HG03460 (cell line): ENCODE data around the gene SWI5.

Experiments
- ATAC-seq: cut with Tn5 transposase; IDR thresholded peaks from one replicate; pipeline ENCODE4 v1.9.1; 2021; ENCODE audit not compliant: unreplicated experiment

The SWI5 gene

DNA sequence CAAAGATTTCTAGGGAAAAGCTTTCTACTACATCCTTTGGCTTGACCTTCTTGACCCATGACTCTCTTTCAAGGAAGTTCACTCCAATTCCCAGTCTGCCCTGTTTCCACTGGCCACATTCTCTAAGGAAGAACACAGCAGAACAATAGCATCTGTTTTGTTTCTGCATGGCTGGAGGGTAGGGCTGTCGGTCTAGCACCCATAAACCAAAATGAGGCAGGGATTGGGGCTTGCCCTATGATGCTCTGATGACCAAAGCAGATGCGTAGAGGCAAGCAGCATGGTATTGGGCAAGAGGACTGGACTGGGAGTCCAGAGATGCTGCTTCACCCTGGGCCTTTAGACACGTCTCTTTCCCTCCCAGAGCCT is 24.4 kb upstream of the SWI5 start:
- ATAC-seq: no peak

DNA sequence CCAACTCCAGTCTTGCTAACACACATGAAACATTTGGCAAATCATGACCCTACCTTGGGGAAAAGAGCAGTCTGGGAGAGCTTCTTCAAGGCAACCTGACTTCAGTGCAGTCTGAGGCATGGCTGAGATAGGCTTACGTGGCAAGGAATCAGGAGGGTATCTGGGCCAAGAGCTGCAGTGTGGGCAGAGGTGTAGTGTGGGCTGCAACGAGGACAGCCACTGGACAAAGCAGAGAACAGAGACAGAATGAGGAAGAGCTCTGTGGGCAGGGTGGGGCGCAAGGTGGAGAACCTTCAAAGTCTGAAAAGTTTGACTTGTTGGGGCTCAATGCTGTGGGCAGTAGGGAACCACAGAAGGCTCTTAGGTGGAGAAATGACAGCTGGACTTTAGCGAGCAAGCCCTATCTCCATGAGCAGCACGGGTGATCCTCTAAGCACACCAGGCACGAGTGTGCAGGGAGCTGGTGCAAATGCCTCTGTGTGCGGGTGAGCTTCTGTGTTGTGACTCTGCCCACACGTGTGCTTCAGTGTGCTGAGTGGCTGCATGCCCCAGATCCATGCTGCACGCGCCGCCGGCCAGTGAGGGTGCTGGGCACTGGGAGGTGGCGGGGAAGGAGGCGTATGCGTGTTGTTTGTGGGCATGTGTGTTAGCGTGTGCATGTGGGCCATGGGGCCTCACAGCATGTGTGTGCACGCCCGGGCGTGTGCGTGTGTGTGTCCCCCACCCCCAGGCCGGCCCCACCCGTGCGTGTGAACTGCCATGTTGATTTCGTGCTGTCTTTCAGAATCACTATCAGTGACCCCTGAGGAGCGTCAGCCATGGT is 23.5 kb upstream of the SWI5 start:
- ATAC-seq: no peak

DNA sequence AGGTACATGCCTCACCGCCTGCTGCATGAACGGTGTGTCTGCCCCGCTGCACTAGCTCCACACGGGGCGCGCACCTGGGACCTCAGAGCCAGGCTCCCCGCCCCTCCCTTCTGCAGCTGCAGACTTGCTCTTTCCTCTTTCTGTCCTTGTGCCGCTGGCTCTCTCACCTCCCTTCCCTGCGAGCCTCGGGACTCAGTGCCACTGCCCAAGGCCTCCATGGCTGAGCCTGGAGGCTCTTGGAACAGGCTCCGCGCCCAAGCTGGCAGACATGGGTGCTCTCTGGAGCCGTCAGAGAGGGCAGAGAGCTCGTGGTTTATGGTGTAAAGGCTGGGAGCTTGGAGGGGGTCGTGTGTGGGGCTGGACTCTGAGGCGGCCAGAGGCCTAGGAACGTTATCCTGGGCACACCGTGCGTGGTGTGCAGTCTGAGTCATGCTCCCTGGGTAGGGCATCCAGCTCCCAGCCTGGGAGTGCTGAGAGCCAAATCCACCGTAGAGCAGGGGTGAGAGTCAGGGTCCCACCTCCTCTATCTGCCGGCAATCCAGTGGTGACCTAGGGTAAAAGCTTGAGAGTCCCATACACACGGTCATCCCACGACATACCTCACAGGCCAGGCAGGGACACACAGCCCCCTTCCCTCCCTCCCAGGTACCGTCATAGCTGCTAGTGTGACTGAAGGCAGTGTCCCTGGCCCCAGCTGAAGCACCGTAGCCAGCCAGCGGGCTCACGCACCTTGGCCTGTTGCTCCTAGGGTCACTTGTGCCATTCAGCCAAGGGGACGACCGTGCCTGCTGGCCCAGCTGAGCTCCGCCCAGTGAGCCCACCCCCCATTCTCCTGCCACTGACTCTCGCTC is 22.7 kb upstream of the SWI5 start:
- ATAC-seq: no peak

GRCh38 chr9:128253991-128254346 is 22.1 kb upstream of the SWI5 start:
- ATAC-seq: no peak

DNA sequence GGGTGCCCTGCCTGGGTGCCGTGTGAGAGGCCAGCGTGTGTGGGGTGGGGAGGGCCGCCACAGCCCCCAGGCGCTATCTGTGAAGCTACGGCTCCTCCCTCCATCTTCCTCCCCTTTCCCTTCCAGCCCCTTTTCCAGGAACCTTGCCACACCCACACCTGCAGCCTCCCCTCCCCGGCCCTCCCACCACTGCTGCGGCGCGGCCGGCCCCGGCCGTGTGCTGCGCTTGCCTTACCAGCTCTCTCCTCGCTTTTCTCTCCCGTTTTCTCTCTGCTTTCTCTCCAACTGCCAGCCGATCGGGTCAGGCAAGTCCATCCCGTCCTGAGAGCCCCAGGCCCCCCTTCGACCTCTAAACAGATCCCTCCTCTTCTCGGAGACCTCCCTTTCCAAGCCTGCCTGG is 21.7 kb upstream of the SWI5 start:
- ATAC-seq: no peak

- no peak for ATAC-seq
These were observed 21.0 kb upstream of the SWI5 start for GRCh38 chr9:128254855-128255759.

DNA sequence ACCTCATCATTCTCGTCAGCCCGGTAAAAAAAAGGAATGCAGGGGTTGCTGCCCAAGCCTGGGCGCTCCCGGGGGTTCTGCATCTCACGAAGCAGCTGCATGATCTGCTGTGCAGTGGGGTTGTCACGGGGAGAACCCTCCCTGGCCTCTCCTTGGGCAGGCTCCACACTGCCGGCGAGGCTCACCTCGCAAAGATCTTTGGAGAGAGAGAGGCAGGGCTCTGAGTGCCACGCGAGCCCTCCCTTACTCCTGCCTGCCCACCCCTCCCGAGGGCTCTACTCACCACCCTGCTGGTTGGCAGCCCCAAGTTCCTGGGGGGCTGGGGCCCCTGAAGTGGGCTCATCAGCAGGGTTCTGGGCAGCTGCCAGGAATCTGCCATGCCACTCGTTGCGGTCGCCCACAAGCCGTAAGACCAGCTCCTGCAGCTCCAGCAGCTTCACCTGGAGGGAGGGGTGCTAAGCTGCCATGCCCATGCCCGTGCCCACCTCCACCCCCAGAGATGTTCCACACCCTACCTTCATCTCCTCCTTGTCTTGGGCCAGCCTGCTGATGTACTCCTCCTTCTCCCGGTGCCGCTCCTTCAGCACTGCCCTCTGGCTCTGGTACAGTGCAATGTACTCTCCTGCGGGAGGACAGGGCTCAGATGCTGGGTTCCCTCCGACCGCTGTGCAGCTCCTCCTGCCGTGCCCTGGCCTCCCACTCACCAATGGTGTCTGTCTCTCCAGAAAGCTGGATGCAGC is 18.8 kb upstream of the SWI5 start:
- ATAC-seq: no peak

DNA sequence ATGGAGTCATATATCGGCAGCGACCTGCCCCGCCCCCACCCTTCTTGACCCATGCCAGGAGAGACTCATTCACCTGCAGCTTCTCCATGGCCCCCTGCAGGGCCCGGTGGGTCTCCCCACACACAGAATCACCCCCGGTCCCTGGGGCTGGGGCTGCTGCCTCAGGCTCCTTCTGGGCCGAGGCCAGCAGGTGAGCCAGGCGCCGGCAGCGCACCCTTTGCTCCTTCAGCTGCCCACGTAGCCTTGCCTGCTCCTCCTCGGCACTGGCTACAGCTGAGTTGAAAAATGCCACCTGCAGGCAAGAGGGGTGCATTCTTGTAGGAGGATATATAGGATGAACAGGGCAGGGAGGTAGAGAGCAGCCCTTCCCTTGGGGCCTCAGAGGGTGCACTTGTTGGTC is 18.2 kb upstream of the SWI5 start:
- ATAC-seq: no peak

- no peak for ATAC-seq
These were observed 17.8 kb upstream of the SWI5 start for GRCh38 chr9:128258326-128258725.

- ATAC-seq: no peak
These were observed 16.9 kb upstream of the SWI5 start for GRCh38 chr9:128259156-128259555.

- ATAC-seq: no peak
These were observed 15.7 kb upstream of the SWI5 start for GRCh38 chr9:128260340-128260739.

DNA sequence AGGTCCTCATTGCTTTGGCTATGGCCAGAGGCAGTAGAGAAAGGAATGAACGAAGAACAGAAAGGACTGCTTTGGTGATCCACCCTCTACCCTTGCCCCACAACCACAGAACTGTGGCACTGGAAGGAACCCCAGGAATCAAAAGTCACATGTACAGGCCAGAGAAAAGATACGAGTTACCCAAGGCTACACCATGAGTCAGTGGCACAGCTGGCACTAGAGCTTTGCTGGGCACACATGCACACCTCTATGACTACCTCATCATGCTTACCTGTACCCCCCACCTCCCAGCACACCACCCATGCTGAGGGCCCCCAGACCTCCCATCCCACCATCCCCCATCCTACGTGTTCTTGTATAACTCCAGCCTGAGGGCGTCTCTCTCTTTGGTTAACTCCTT is 13.4 kb upstream of the SWI5 start:
- ATAC-seq: no peak

- no peak for ATAC-seq
These were observed 10.7 kb upstream of the SWI5 start for GRCh38 chr9:128265348-128265847.

- ATAC-seq: no peak
These were observed 9.0 kb upstream of the SWI5 start for GRCh38 chr9:128266868-128267590.

DNA sequence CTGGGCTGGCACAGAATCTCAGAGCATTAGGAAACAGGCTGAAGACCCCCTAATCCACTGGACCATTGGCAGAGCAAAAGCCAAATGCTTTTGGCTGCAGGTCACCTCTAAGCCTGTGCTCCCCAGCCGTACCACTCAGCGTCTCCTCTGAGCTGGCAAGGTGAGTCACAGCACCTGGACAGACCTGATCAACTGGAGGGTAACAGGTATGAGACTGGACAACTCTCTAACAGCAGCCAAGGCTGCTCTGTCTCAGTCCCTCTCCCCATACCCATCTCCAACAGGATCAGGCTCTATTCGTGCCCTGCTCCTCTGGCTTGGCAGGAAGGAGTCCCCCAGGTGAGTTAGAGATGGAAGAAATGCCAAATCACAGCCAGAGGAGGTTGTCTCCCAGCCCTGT is 5.0 kb upstream of the SWI5 start:
- no peak for ATAC-seq

DNA sequence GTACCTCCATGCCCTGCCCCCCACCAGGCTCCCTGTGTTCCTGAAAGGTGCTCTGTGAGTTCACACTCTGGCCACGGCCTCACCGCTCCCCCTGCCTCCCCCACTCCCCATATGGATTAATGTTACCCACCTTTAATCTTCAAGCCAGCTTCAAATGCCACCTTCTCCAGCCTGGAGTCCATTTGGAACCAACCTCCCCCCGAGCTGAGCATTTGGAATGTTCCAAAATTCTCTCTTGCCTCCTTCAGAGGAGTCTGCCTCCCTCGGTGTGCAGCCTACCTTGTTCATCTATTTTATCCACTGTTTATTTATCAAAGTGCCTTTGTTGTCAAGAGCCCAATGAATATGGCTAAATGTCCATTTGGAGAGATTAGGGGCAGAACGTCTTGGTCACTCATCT is 4.6 kb upstream of the SWI5 start:
- no peak for ATAC-seq

DNA sequence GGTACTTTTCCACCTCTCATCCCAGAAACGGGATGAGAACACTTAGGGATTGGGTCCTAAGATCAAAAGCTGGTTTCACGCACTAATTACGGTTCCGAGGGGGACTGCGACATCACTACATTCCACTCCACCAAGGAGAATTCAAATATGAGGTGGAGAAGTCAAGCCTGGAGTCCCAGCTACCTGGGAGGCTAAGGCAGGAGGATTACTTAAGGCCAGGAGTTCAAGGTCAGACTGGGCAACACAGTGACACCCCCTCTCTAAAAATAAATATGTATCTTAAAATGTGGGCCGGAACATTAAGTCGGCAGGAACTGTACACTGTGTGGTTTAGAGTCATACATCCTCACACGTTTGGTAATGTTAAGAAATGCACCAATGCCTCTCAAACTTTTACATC is 1.8 kb upstream of the SWI5 start:
- ATAC-seq: no peak

DNA sequence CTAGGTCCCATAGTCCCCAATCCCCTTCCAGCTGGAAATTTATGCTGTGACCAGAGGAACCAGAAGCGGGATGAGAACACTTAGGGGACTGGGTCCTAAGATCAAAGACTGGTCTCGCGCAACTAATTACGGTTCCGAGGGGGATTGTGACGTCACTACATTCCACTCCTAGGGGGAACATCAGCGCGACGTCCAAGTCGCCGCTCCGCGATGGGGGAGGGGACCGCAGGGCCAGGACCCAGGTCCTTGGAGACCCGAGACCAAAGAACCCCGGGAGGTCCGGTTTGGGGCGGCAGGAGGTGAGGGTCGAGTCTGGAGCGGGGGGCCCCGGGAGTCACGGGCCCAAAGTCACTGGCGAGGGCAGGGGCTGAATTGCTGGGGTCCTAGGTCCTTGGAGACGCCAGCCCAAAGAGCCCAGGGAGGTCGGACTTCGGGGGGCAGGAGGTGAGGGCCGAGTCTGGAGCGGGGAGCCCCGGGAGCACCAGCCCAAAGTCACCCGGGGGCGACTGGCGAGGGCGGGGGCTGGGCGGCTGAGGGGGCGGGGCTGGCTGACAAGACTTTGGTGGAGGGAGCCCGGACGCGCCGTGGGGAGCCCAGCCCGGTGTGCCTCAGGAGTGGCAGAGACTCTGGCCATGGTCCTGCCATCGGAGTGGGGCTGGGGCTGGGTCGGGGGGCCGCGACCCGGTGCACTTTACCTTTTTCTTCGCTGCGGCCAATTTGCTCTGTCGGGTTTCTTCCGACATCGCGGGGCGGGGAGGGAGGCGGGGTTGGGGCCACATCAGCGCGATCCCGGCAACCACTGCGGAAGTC is 673 bp upstream of the SWI5 start, which contains the start of gene GOLGA2:
Gene GOLGA2, minus strand, starts transcription at position 810 of the 810 bp plus-strand sequence. Its CDS starts 31 bp downstream, at position 779.
- peak; percentile 46 for ATAC-seq
